HepG2 (cell line): ENCODE data around the gene FBXO30. TPM values are rescaled to one million over a fixed set of nuclear protein-coding genes. Genes with fewer than 3 reads are reported as not detected.
A peak's percentile ranks its signal among the peaks of the same experiment; 100 is the strongest.

Source experiments
- AKNA ChIP-seq: sonication (generic); formaldehyde crosslinking; IDR thresholded peaks from 2 replicates; pipeline ENCODE4 v1.4.0; 2020; ENCODE audit warnings: missing genetic modification reagents, borderline replicate concordance
- BCL6 ChIP-seq: IDR thresholded peaks from 2 replicates; pipeline ENCODE4 v1.6.1; 2016; ENCODE audit warnings: missing genetic modification reagents, missing compliant biosample characterization
- HIVEP1 ChIP-seq: sonication (generic); formaldehyde crosslinking; IDR thresholded peaks from 2 replicates; pipeline ENCODE4 v1.4.0; 2020; ENCODE audit warnings: mild to moderate bottlenecking, missing genetic modification reagents
- HMG20B ChIP-seq: conservative IDR thresholded peaks from 2 replicates; pipeline ENCODE4 v1.6.1; 2016; ENCODE audit warnings: missing genetic modification reagents, missing compliant biosample characterization
- HNF4A ChIP-seq: sonication (generic); formaldehyde crosslinking; IDR thresholded peaks from 2 replicates; pipeline ENCODE4 v1.4.0; 2020; ENCODE audit warnings: missing genetic modification reagents
- MEIS1 ChIP-seq: sonication (generic); formaldehyde crosslinking; IDR thresholded peaks from 2 replicates; pipeline ENCODE4 v1.9.0; 2021; ENCODE audit warnings: mild to moderate bottlenecking, missing genetic modification reagents, moderate library complexity, borderline replicate concordance
- MTERF4 ChIP-seq: sonication (generic); formaldehyde crosslinking; IDR thresholded peaks from 2 replicates; pipeline ENCODE4 v1.8.0; 2023; ENCODE audit warnings: mild to moderate bottlenecking, missing genetic modification reagents
- MYC ChIP-seq: sonication (generic); formaldehyde crosslinking; IDR thresholded peaks from 2 replicates; pipeline ENCODE4 v1.9.0; 2021; ENCODE audit warnings: missing genetic modification reagents, borderline replicate concordance
- PCBP2 ChIP-seq: fragments of 200-400 bp; formaldehyde crosslinking; optimal IDR thresholded peaks from 2 replicates; pipeline ENCODE3; 2018; ENCODE audit warnings: low read length, low read depth; ENCODE audit not compliant: poor library complexity, severe bottlenecking
- POGZ ChIP-seq: sonication (generic); formaldehyde crosslinking; IDR thresholded peaks from 2 replicates; pipeline ENCODE4 v1.4.0; 2020; ENCODE audit warnings: mild to moderate bottlenecking, missing genetic modification reagents
- SNAPC5 ChIP-seq: sonication (generic); formaldehyde crosslinking; IDR thresholded peaks from 2 replicates; pipeline ENCODE4 v1.8.1; 2023; ENCODE audit warnings: mild to moderate bottlenecking, missing genetic modification reagents, borderline replicate concordance
- TGIF2 ChIP-seq: IDR thresholded peaks from 2 replicates; pipeline ENCODE4 v1.6.1; 2016; ENCODE audit warnings: control low read depth, missing compliant biosample characterization
- ZBTB33 ChIP-seq: sonication (generic); formaldehyde crosslinking; IDR thresholded peaks from 2 replicates; pipeline ENCODE4 v1.4.0; 2020; ENCODE audit warnings: missing genetic modification reagents
- ZNF12 ChIP-seq: sonication (generic); formaldehyde crosslinking; IDR thresholded peaks from 2 replicates; pipeline ENCODE4 v1.5.0; 2020; ENCODE audit warnings: missing genetic modification reagents
- ZNF253 ChIP-seq: sonication (generic); formaldehyde crosslinking; IDR thresholded peaks from 2 replicates; pipeline ENCODE4 v1.8.0; 2022; ENCODE audit warnings: mild to moderate bottlenecking, missing genetic modification reagents, borderline replicate concordance
- ZNF362 ChIP-seq: sonication (generic); formaldehyde crosslinking; IDR thresholded peaks from 2 replicates; pipeline ENCODE4 v1.4.0; 2020; ENCODE audit warnings: missing genetic modification reagents, mild to moderate bottlenecking, borderline replicate concordance
- ZNF639 ChIP-seq: conservative IDR thresholded peaks from 2 replicates; pipeline ENCODE4 v1.6.1; 2018; ENCODE audit warnings: missing genetic modification reagents
- polyA plus RNA-seq, 8 experiments: library from polyadenylated mRNA; depleted of rRNA in 3 of 8; stranded (reverse) in 7 of 8; unstranded in 1 of 8; fragments of >200 nt; fragmentation: Illumina TruSeq in 4 of 8; extraction: Trizol in 4 of 8; gene quantifications; 2 replicates each; pipeline versions ENCODE4 v1.2.1 to v1.2.3, GENCODE V29; 2011 to 2016; ENCODE audit warnings: low read depth in 4 of 8, missing spikeins in 1 of 8, mixed read lengths in 1 of 8; ENCODE audit not compliant: insufficient read depth in 1 of 8
- total RNA-seq, 5 experiments: library from RNA; depleted of rRNA; stranded (reverse); fragments of >200 nt; fragmentation: Illumina TruSeq; extraction: Trizol; gene quantifications; 2 replicates each; pipeline ENCODE4 v1.2.3, GENCODE V29; 2016; ENCODE audit warnings: low read depth in 1 of 5

FBXO30 gene
- total and polyA plus RNA-seq, 2 of the 13 experiments (the other 11 are each of a cell fraction or from before 2014, with no cell fraction given), result 3.2 to 7.1 TPM

GRCh38 chr6:145814501-145815308 lies at the start of gene FBXO30 (continued):
- TF ChIP-seq ZBTB33 (no peak), MYC (CRISPR knock-in tag) (peak; percentile 26), BCL6 (CRISPR knock-in tag) (no peak; the same call in none of the 2 replicates), HMG20B (CRISPR knock-in tag) (no peak; the same call in 1 of the 2 replicates), ZNF253 (CRISPR knock-in tag) (peak; percentile 67), TGIF2 (CRISPR knock-in tag) (peak; percentile 67), HNF4A (peak; percentile 23; the same call in 1 of the 2 replicates), ZNF12 (CRISPR knock-in tag) (no peak), POGZ (CRISPR knock-in tag) (peak; percentile 25; the same call in 1 of the 2 replicates), PCBP2 (no peak), MEIS1 (CRISPR knock-in tag) (peak; percentile 87; the same call in 1 of the 2 replicates), ZNF639 (peak; percentile 13), AKNA (CRISPR knock-in tag) (no peak), HIVEP1 (peak; percentile 85), SNAPC5 (CRISPR knock-in tag) (0 out of 2 replicates have a peak, but pooled peaks have one; percentile 38), MTERF4 (CRISPR knock-in tag) (peak; percentile 87; the same call in 1 of the 2 replicates), ZNF362 (CRISPR knock-in tag) (peak; percentile 39; the same call in 1 of the 2 replicates)
